ENCODE data around the gene OGFOD3.
"Not testable (repeated sequence)": the region's sequence is repeated elsewhere in the genome, so short reads cannot be mapped to it uniquely, and the experiment has no call there.

OGFOD3 gene

GRCh38 chr17:82432017-82432416 lies 13.6 kb upstream of the OGFOD3 start:
- DNase-seq = no peak

GRCh38 chr17:82429824-82430223 lies 11.4 kb upstream of the OGFOD3 start:
- no peak for DNase-seq

DNA sequence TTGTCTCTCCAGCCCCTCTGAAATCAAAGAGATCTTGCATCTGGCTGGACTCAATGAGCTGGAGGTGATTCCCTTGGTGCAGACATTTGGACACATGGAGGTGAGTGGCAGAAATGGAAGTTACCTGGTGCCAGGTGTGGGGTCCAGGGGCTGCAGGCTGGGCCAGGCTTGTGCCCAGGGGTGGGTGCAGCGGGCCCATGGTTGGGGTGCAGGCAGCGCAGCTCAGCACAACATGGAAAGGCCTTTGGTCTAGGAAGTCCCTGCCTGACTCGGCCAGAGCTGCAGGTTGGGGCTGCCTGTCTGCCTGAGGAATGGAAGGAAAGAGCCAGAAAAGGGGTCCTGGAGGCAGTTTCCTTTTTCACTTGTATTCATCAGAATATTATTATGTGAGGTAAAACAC lies 10.2 kb upstream of the OGFOD3 start:
- no peak for DNase-seq

- DNase-seq = no peak
Observed at GRCh38 chr17:82424863-82425159, 6.4 kb upstream of the OGFOD3 start.

- DNase-seq = peak; percentile 72
Observed at GRCh38 chr17:82424001-82424862, 5.8 kb upstream of the OGFOD3 start.

DNA sequence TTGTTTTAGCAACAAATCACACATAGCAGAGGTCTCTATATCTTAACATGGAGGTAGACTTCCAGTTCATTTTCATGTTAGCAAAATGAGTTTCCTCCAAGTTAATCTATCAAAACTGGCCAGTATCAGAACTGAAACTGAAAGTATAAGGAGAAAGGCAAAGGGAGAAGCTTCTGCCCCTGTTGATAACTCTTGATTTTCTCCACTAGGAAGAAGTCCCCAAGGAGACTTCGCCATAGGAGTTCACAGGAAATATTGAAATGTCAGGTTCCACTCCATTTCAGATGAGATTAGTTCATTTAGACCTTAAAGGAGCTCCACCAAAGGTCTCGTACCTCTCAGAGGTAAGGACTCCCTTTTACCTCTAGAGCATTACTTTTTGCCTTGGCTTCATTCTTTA lies 1.2 kb upstream of the OGFOD3 start:
- DNase-seq = no peak

- DNase-seq = no peak
Observed at GRCh38 chr17:82416771-82417170, 1.6 kb downstream of the OGFOD3 start.

DNA sequence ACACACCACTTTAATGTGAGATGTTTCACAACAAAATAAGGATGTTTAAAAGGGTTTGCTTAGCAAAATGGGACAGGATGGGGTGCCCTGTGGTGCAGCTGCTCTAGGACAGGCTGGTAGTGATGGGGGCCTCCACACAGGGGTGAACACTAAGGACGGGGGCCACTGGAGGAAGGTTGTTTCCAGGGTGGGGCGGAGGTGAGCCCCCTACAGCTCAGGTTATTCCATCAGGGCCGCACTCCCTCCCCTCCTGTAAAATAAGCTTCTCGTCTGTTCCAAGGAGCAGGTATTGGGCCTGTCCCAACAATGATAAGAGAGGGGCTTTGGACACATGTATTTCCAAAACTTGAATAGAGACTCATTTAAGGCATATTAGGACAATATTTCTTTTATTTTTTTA lies 2.1 kb downstream of the OGFOD3 start:
- no peak for DNase-seq

GRCh38 chr17:82415786-82416185 lies 2.6 kb downstream of the OGFOD3 start:
- DNase-seq = no peak

DNA sequence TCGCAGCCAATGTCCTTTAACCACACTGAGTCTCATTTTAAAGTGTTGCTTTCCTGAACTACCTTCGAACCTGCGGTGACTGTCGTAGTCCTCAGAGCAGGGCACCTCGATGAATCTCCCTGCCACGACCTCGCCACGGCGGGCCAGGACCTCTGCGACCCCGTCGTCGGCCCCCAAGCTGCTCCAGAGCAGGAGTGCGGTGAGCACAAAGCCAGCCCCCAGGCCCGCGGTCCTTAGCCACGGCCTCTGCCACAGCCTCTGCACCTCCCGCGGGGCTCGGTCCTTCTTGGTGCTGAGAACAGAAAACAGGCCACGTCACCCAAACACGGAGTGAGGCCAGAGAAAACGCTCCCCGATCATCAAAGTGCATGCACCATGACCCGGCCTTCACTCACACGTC lies 3.0 kb downstream of the OGFOD3 start:
- DNase-seq = no peak

GRCh38 chr17:82414548-82415281 lies 3.7 kb downstream of the OGFOD3 start:
- DNase-seq = peak; percentile 79

DNA sequence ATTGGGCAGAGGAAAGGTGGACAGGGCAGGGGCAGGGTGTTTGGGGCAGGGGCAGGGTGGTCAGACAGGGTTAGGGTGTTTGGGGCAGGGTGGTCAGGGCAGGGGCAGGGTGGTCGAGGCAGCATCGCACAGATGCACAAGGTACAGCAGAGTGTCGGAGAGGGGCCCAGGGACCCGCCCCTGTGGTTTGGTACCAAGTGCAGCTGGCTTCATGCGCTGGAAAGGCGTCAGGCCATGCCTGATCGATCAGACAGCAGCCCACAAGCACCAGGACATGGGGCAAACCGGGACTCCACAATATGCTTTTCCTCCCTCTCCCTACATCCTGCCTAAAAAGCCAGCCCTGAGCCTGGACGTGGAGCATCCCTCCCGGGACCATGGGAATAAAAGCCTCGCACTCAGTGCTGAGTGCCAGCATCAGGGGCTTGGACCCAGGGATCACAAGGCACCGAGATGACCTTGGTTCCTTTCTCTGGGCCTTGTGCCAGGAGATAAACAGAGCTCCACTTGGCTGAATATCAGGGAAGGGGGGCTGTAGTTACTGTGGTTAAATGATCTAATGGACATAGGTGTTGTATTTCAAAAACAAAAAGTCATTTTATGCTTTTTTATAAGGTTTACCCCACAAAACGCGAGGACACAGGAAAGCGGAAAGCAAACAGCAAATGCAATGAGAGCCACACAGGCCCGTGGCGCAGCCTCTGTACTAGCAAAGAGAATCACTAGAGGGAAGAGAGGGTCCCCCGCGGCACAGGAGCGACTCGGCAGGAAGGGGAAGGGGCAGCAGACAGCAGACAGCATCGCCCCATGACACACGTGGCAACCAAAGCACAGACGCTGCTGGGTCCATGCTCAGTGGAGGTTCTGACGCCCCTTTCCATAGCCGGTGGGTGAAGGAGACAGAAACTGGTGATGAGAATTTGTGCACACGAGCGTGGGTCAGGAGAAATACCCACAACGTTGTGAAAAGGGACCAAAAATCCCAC lies 5.6 kb downstream of the OGFOD3 start:
- no peak for DNase-seq

DNA sequence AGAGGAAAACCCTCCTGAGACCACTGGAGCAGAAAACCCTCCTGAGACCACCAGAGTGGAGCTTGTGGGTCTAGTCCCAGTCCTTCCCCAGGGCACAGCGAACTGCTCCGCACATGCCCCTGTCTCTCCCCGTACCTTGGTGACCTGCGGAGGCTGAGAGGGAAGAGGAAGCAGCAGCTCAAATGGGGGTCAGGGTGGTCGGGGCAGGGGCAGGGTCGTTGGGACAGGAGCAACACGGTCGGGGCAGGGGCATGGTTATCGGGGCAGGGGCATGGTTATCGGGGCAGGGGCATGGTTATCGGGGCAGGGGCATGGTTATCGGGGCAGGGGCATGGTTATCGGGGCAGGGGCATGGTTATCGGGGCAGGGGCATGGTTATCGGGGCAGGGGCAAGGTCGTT lies 6.3 kb downstream of the OGFOD3 start:
- not testable (repeated sequence) for DNase-seq

GRCh38 chr17:82411396-82412053 lies 6.9 kb downstream of the OGFOD3 start:
- no peak for DNase-seq

DNA sequence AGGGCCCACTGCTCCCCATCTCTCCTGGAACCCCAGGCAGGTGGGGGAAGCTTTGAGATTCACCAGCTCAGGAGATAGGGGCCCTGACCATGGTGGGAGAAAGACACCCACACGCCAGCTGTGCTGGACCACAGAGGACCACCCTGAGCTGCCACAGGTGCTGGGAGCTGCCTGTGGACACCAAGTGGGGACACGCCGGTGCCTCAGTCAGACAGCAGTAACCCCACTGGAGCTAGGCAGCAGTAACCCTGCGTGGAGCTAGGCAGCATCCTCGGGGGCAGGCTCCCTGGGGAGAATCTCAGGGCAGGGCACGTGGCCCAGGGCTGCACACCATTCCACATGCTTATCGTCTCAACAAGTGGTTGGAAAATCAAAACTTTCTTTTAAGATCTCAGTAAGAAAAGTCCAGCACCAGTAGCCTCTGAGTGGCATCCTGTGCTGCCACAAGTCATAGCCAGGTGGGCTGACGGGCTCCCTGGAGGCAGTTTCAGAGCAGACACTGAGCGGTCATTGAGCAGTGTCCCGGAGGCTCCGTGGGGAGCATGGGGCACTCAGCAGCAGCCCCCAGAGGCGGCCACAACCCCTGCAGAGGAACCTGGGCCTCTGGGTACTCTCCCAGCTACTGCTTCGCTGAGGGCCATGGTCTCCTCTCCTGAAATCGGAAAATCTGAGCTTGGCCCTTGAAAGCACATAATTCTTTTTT lies 8.2 kb downstream of the OGFOD3 start:
- no peak for DNase-seq

- DNase-seq = no peak
Observed at GRCh38 chr17:82408938-82409318, 9.5 kb downstream of the OGFOD3 start.

DNA sequence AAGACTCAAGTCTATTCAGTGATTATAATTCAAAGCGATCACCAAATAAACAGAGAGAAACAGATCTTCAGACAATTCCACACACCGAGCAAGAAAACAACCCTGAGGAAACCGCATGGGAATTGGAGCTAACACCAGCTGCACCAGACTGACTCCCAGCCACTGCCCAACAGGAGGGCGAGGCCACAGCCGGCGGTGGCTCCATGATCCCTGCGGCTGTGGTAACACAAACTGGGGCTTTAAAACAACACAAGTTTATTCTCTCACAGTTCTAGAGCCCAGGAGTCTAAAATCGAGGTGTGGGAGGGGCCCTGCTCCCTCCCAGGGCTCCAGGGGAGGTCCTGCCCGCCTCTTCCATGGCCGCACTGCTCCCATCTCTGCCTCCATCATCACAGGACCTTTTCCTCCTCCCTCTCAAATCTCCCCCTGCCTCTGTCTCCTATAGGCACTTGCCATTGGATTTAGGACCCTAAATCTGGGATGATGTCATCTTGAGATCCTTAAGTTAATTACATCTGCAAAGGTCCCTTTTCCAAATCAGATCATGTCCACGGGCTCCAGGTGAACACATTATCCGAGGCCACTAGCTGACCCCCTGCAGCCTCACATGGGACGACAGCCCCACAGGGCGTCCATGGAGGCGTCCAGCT lies 10.0 kb downstream of the OGFOD3 start:
- no peak for DNase-seq

GRCh38 chr17:82407255-82407654 lies 11.1 kb downstream of the OGFOD3 start:
- no peak for DNase-seq

DNA sequence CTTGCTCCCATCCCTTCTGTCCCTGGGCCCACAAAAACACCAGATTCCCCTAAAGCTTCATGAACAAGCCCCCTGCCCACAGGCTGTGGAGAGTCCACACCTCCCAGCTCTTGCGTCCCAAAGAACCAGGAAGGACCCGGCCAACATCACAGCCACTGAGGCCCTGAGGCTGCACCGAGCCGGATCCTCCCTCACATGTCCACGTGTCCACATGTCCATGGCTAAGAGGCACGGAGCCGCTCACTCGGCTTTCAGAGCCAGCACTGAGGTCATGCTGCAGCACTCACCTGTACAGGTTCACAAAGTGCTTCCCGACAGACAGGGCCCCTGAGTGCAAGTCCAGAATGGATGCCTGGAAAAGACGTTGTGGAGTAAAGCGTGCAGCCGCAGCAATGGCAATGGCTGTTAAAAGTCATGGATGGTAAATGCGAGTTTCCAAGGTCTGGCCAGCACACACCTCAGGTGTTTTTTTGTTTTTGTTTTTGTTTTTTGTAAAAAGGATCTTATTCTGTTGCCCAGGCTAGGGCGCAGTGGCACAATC lies 12.2 kb downstream of the OGFOD3 start:
- no peak for DNase-seq

DNA sequence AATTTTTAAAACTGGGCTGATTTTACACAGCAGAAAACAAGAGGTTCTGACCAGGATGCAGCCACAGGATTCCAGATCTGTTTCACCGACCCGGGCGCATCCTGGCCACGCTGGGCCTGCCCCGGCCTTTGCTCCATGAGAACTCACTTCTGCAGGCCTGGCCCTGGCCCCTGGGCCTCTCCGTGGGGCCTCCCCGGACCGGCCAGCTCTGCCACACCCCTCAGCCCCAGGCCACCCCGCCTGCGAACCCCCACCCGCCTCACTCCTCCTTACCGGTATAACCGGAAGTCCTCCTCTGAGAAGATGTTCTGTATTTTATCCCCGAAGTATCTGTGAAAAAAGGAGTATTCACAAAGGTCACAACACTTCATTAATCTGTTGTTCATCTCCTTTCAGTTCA lies 13.3 kb downstream of the OGFOD3 start:
- no peak for DNase-seq
